Immature natural killer cell (primary cell): ENCODE results near the gene VLDLR. TPM values are rescaled to one million over a fixed set of nuclear protein-coding genes. Genes with fewer than 3 reads are reported as not detected.

Experiments used
- DNase-seq, 3 donors: peaks; one replicate each; pipeline ENCODE4 v3.0.0; 2022; ENCODE audit warnings: mixed read lengths in 1 of 3
- H3K27ac Mint-ChIP-seq, 6 donors: one replicate each; pipeline ENCODE4 v1.8.0; 2020; ENCODE audit warnings: mixed read lengths in 6 of 6, mild to moderate bottlenecking in 5 of 6, inconsistent platforms in 4 of 6, moderate library complexity in 3 of 6
- H3K27me3 Mint-ChIP-seq, 3 donors: one replicate each; pipeline ENCODE4 v1.8.0; 2020 to 2021; ENCODE audit warnings: low read depth in 3 of 3, mild to moderate bottlenecking in 3 of 3, mixed read lengths in 3 of 3, moderate library complexity in 3 of 3, inconsistent platforms in 1 of 3
- H3K36me3 Mint-ChIP-seq, 3 donors: one replicate each; pipeline ENCODE4 v1.8.0; 2020; ENCODE audit warnings: mixed read lengths in 3 of 3, inconsistent platforms in 2 of 3, mild to moderate bottlenecking in 2 of 3
- H3K4me1 Mint-ChIP-seq, 2 donors: one replicate each; pipeline ENCODE4 v1.8.0; 2020; ENCODE audit warnings: inconsistent platforms in 2 of 2, mild to moderate bottlenecking in 2 of 2, mixed read lengths in 2 of 2, moderate library complexity in 1 of 2
- H3K4me3 Mint-ChIP-seq, 5 donors: one replicate each; pipeline ENCODE4 v1.8.0; 2020; ENCODE audit warnings: mild to moderate bottlenecking in 5 of 5, mixed read lengths in 5 of 5, inconsistent platforms in 3 of 5, moderate library complexity in 3 of 5
- H3K9me3 Mint-ChIP-seq, 6 donors: one replicate each; pipeline ENCODE4 v1.8.0; 2020; ENCODE audit warnings: mild to moderate bottlenecking in 6 of 6, mixed read lengths in 6 of 6, inconsistent platforms in 4 of 6, moderate library complexity in 3 of 6
- polyA plus RNA-seq, 3 donors: library from polyadenylated mRNA; unstranded; fragments of 300-500 nt; fragmentation: Illumina TruSeq; gene quantifications; one replicate each; pipeline ENCODE4 v1.2.3, GENCODE V29; 2021

The VLDLR gene
- polyA plus RNA-seq, 3 donors from 2014 or later = 0.61 to 0.84 TPM; not detected in 1

- peaks cover 42 to 43% of the 10 kb centered on the region in 2 donors for H3K4me1 Mint-ChIP-seq
- H3K36me3 Mint-ChIP-seq = peaks cover 8 to 14% (median 9%) of the 10 kb centered on the region in 3 donors
- no peaks in the 10 kb centered on the region for H3K9me3 Mint-ChIP-seq
- peak overlapping the region; percentile 91 to 98 (median 96) for H3K27ac Mint-ChIP-seq
- peak overlapping the region; percentile 41 to 81 (median 62) for H3K4me3 Mint-ChIP-seq
- DNase-seq = peak; percentile 49 to 71 (median 67)
- H3K27me3 Mint-ChIP-seq = peaks cover 0 to 5% (median 0%) of the 10 kb centered on the region in 3 donors
Observed at GRCh38 chr9:2657427-2657826, 35.8 kb downstream of the VLDLR start.

- DNase-seq = no peak
- H3K4me1 Mint-ChIP-seq = peaks cover 9 to 12% of the 10 kb centered on the region in 2 donors
- H3K27me3 Mint-ChIP-seq = peaks cover 0 to 3% (median 2%) of the 10 kb centered on the region in 3 donors
- H3K9me3 Mint-ChIP-seq = no peaks in the 10 kb centered on the region
- peak overlapping the region in 2 of 6 donors; percentile 19 to 55 for H3K27ac Mint-ChIP-seq
- H3K36me3 Mint-ChIP-seq = peaks cover 0 to 17% (median 7%) of the 10 kb centered on the region in 3 donors
- H3K4me3 Mint-ChIP-seq = no peak overlapping the region
Observed at GRCh38 chr9:2662496-2662895, 40.9 kb downstream of the VLDLR start.

- no peak for DNase-seq
- peaks cover under 1 to 1% of the 10 kb centered on the region in 2 donors for H3K4me1 Mint-ChIP-seq
- peaks cover 0 to 23% (median 7%) of the 10 kb centered on the region in 3 donors for H3K36me3 Mint-ChIP-seq
- peaks cover 0 to 2% (median 2%) of the 10 kb centered on the region in 3 donors for H3K27me3 Mint-ChIP-seq
- peak overlapping the region in 1 of 6 donors; percentile 65 for H3K27ac Mint-ChIP-seq
- no peak overlapping the region for H3K4me3 Mint-ChIP-seq
- H3K9me3 Mint-ChIP-seq = no peaks in the 10 kb centered on the region
Observed at GRCh38 chr9:2663461-2664173, 42.0 kb downstream of the VLDLR start.

DNA sequence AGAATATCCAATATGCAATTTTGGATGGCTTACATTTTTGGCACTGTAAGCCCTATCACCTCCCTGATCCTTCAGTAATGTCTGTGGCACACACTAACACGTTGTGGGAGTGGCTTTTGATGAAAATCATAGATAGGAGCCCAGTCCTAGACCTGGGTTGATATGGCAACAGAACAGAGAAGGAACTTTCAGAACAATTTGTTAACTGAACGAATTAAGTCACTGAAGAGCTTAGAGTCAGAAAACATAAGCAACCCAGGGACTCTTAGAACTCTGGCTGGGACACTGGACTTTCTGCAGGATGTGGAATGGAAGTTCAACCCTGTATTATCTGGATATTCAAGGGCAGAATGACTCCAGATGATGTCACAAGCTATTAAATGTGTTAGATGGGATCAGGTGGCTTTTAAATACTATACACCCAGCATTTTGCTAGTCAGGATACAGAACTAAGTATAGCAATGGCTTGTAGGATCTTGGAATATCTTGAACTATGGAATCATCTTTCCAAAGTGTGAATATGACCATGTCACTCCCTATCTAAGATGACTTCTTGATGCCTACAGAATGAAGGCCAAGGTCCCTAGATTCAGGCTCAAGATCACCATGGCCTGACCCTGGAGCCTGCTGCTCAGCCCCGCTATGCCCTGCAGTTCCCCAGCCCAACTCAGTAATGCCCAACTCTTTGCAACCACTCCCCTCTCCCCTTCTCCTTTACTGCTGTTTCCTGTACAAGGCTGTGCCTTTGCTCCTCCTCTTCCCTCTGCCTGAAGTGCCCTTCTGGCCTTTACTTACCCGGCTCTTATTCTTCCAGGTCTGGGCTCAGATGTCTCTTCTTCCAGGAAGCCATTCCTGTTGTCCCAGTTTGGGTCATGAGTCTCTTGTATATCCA, 42.8 kb downstream of the VLDLR start:
- no peaks in the 10 kb centered on the region for H3K4me1 Mint-ChIP-seq
- peaks cover 0 to 2% (median 2%) of the 10 kb centered on the region in 3 donors for H3K27me3 Mint-ChIP-seq
- no peaks in the 10 kb centered on the region for H3K9me3 Mint-ChIP-seq
- H3K36me3 Mint-ChIP-seq = peaks cover 0 to 23% (median 7%) of the 10 kb centered on the region in 3 donors
- no peak for DNase-seq
- no peak overlapping the region for H3K4me3 Mint-ChIP-seq
- no peak overlapping the region for H3K27ac Mint-ChIP-seq

- H3K9me3 Mint-ChIP-seq = peaks cover 0 to 2% (median 0%) of the 10 kb centered on the region in 6 donors
- H3K4me1 Mint-ChIP-seq = no peaks in the 10 kb centered on the region
- H3K27me3 Mint-ChIP-seq = peaks cover 0 to 2% (median 2%) of the 10 kb centered on the region in 3 donors
Observed at GRCh38 chr9:2666569-2666968, 45.0 kb downstream of the VLDLR start.

DNA sequence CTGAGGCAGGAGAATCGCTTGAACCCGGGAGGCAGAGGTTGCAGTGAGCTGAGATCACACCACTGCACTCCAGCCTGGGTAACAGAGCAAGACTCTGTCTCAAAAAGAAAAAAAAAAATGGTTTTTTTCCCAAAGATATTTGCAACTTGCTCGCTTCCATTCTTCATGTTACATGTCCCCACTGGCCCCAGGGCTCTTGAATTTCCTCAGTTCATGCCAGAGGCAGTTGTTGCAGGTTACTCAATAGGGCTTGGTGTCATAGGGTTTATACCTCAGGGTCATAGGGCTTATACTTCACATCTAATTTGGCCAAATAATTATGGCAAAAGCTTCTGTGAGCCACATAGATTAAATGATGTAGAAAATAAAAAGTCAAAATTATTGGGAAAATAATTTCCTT, 51.6 kb downstream of the VLDLR start:
- Mint-ChIP-seq H3K4me1 (no peaks in the 10 kb centered on the region), H3K36me3 (peaks cover 0 to under 1% (median 0%) of the 10 kb centered on the region in 3 donors), H3K9me3 (peaks cover 0 to 4% (median 0%) of the 10 kb centered on the region in 6 donors), H3K4me3 (no peak overlapping the region), H3K27ac (no peak overlapping the region), H3K27me3 (no peaks in the 10 kb centered on the region)
- no peak for DNase-seq

More at GRCh38 chr9:2666569-2666968, 45.0 kb downstream of the VLDLR start:
- peaks cover 0 to 23% (median 4%) of the 10 kb centered on the region in 3 donors for H3K36me3 Mint-ChIP-seq
- H3K27ac Mint-ChIP-seq = no peak overlapping the region
- no peak overlapping the region for H3K4me3 Mint-ChIP-seq
- no peak for DNase-seq

DNA sequence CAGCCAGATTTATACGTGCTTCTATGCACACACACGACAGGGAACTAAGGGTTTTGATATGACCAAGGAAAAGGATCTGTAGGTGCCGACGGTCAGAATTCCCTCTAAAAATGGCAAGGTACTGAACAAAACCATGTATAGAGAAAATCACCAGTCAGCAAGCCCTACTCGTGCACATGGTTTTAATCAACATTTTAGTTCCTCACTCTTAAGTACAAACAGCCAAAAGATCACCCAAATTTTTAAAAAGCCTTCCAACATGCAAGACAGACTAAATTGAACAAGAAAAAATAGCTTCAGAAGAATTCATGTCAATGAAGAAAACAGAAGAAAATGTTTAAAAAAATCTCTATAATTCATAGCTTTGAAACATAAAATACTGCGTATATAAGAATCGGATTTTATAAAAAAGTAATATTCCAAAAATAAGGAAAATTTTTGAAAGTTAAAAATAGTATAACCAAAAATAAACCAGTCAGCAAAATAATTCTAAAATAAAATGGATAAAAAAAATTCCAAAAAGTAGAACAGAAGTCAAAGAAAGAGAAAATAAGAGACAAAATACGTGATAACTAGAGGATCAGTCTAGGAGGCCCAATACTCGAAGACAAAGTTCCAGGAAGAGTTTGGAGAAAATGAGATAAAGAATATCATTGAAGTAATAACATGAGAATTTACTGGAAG, 52.7 kb downstream of the VLDLR start:
- Mint-ChIP-seq H3K27ac (no peak overlapping the region), H3K27me3 (no peaks in the 10 kb centered on the region), H3K4me1 (no peaks in the 10 kb centered on the region), H3K36me3 (no peaks in the 10 kb centered on the region), H3K4me3 (no peak overlapping the region), H3K9me3 (peaks cover 0 to 4% (median 0%) of the 10 kb centered on the region in 6 donors)
- no peak for DNase-seq

DNA sequence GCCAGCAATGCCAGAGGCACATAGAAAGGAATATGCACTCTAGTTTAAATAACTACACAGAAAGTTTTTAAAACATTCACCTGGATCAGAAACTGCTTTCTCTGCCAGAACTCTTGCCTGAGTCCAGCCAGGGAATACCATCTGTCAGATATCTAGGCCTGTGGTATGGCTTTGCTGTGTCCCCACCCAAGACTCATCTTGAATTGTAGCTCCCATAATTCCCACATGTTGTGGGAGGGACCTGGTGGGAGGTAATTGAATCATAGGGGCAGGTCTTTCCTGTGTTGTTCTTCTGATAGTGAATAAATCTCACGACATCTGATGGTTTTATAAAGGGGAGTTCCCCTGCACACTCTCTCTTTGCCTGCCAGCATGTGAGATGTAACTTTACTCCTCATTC, 54.2 kb downstream of the VLDLR start:
- Mint-ChIP-seq H3K27me3 (peaks cover 0 to 3% (median 2%) of the 10 kb centered on the region in 3 donors), H3K36me3 (peaks cover 0 to 4% (median 0%) of the 10 kb centered on the region in 3 donors)

DNA sequence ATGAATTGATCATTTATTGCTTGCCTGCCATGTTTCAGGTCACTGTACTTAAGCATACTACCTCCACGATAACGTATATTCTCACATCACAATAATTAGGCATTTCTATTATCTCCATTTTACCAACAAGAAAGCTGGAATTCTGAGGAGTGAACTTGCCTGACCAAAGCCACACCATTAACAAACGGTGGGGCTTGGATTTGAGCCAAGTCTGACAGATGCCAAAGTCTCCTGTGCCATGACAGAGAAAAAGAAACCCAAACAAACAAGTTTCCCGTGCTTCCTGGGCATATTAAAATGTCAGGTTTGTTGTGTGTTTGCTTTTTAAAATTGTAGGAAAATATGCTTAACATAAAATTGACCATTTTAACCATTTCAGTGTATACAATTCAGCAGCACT, 54.9 kb downstream of the VLDLR start:
- Mint-ChIP-seq H3K4me3 (no peak overlapping the region), H3K27ac (no peak overlapping the region), H3K36me3 (peaks cover 0 to 4% (median 0%) of the 10 kb centered on the region in 3 donors), H3K9me3 (peaks cover 0 to 2% (median 0%) of the 10 kb centered on the region in 6 donors), H3K4me1 (no peaks in the 10 kb centered on the region), H3K27me3 (peaks cover under 1 to 3% (median 2%) of the 10 kb centered on the region in 3 donors)
- DNase-seq = no peak

More for the DNA sequence above, 54.2 kb downstream of the VLDLR start:
- Mint-ChIP-seq H3K27ac (no peak overlapping the region), H3K4me1 (no peaks in the 10 kb centered on the region), H3K9me3 (peaks cover 0 to 2% (median 0%) of the 10 kb centered on the region in 6 donors), H3K4me3 (no peak overlapping the region)
- no peak for DNase-seq

GRCh38 chr9:2677915-2678889, 56.6 kb downstream of the VLDLR start:
- H3K4me3 Mint-ChIP-seq = no peak overlapping the region
- no peak for DNase-seq
- peaks cover 0 to 4% (median 0%) of the 10 kb centered on the region in 3 donors for H3K36me3 Mint-ChIP-seq
- peaks cover 1 to 3% (median 2%) of the 10 kb centered on the region in 3 donors for H3K27me3 Mint-ChIP-seq
- peaks cover 0 to 2% (median 0%) of the 10 kb centered on the region in 6 donors for H3K9me3 Mint-ChIP-seq
- no peak overlapping the region for H3K27ac Mint-ChIP-seq
- H3K4me1 Mint-ChIP-seq = no peaks in the 10 kb centered on the region

DNA sequence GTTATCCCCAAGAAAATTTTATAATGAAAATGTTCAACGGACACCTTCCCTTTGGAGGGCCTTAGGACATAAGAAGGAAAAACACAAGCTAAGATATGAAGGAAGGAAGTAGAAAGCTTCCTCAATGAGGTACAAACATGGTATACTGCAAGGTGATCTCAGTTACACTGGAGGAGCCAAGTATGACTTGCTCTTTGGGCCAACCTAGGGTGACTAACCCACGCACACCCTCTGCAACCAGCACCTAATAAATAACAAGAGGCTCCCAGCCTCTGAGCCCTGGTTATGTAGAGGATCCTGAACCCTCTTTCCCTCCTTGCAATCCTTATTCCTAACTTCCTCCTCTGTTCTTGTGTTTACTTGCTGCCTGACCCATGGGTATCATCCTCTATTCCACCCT, 57.4 kb downstream of the VLDLR start:
- peaks cover 1 to 3% (median 2%) of the 10 kb centered on the region in 3 donors for H3K27me3 Mint-ChIP-seq
- H3K9me3 Mint-ChIP-seq = peaks cover 0 to under 1% (median 0%) of the 10 kb centered on the region in 6 donors
- no peaks in the 10 kb centered on the region for H3K4me1 Mint-ChIP-seq
- H3K36me3 Mint-ChIP-seq = peaks cover 0 to 4% (median 0%) of the 10 kb centered on the region in 3 donors
- H3K4me3 Mint-ChIP-seq = no peak overlapping the region
- no peak for DNase-seq
- no peak overlapping the region for H3K27ac Mint-ChIP-seq

- H3K27me3 Mint-ChIP-seq = peaks cover 1 to 3% (median 2%) of the 10 kb centered on the region in 3 donors
- no peaks in the 10 kb centered on the region for H3K4me1 Mint-ChIP-seq
- no peak overlapping the region for H3K27ac Mint-ChIP-seq
- no peak overlapping the region for H3K4me3 Mint-ChIP-seq
- DNase-seq = no peak
- H3K36me3 Mint-ChIP-seq = peaks cover 0 to 4% (median 0%) of the 10 kb centered on the region in 3 donors
- H3K9me3 Mint-ChIP-seq = no peaks in the 10 kb centered on the region
Observed at GRCh38 chr9:2681981-2682380, 60.4 kb downstream of the VLDLR start.
